IMR-90 (cell line): Measurements from ENCODE around the gene PAK6. TPM values are rescaled to one million over a fixed set of nuclear protein-coding genes. Genes with fewer than 3 reads are reported as not detected.

Experiments used
- ATAC-seq: fragments of 200-7000 bp; cut with Tn5 transposase; 2 replicates; pipeline ENCODE4 v1.9.1; 2020; ENCODE audit warnings: low read depth, mild to moderate bottlenecking, moderate library complexity
- BruUV-seq: library from RNA; stranded (reverse); fragments of 400-500 nt; replicated peaks from 2 replicates; lab custom pipeline; 2021; lab: Mats Ljungman, UMichigan
- CTCF ChIA-PET: fragments of 300-600 bp; formaldehyde crosslinking; extraction: SDS; loops from one replicate; lab custom pipeline; 2021; ENCODE audit warnings: antibody characterized with exemption; lab: Yijun Ruan, JAX
- POLR2A ChIA-PET: fragments of 300-600 bp; sonication (Branson Sonifier 250); formaldehyde crosslinking; loops from one replicate; lab custom pipeline; 2022; ENCODE audit warnings: antibody characterized with exemption; ENCODE audit not compliant: unreplicated experiment; lab: Charles Lee
- DNase-seq: peaks from one replicate; pipeline ENCODE4 v3.0.0; 2013
- H2AFZ ChIP-seq: replicated peaks from 2 replicates; pipeline ENCODE3; 2013; ENCODE audit warnings: low read length, mild to moderate bottlenecking; ENCODE audit not compliant: poor library complexity
- H2AK5ac ChIP-seq: 2 replicates; pipeline ENCODE4 v1.6.1; 2013; ENCODE audit warnings: low read depth, low read length, inconsistent platforms
- H2AK9ac ChIP-seq: replicated peaks from 2 replicates; pipeline ENCODE3; 2013; ENCODE audit warnings: mild to moderate bottlenecking, low read depth, low read length, moderate library complexity; ENCODE audit not compliant: poor library complexity
- H2BK120ac ChIP-seq: 2 replicates; pipeline ENCODE4 v1.6.1; 2013; ENCODE audit warnings: low read depth, low read length, inconsistent platforms
- H2BK15ac ChIP-seq: 3 replicates; pipeline ENCODE4 v1.6.1; 2013; ENCODE audit warnings: low read depth, low read length, inconsistent platforms
- H2BK20ac ChIP-seq: 2 replicates; pipeline ENCODE4 v1.6.1; 2013; ENCODE audit warnings: low read depth, mild to moderate bottlenecking, inconsistent platforms, low read length, moderate library complexity
- H2BK5ac ChIP-seq: 2 replicates; pipeline ENCODE4 v1.6.1; 2013; ENCODE audit warnings: mild to moderate bottlenecking, low read depth, low read length, inconsistent platforms; ENCODE audit not compliant: poor library complexity, severe bottlenecking
- H3K14ac ChIP-seq: replicated peaks from 2 replicates; pipeline ENCODE4 v1.6.1; 2013; ENCODE audit warnings: low read depth, low read length, inconsistent platforms
- H3K18ac ChIP-seq: 2 replicates; pipeline ENCODE4 v1.6.1; 2013; ENCODE audit warnings: low read depth, low read length, control low read depth
- H3K23ac ChIP-seq: 2 replicates; pipeline ENCODE4 v1.6.1; 2013; ENCODE audit warnings: low read depth, low read length, inconsistent platforms
- H3K27ac ChIP-seq: 2 replicates; pipeline ENCODE4 v1.5.1; 2013; ENCODE audit warnings: mild to moderate bottlenecking, control low read depth, low read length; ENCODE audit not compliant: insufficient read depth
- H3K27me3 ChIP-seq: 2 replicates; pipeline ENCODE4 v1.6.1; 2013; ENCODE audit warnings: low read length; ENCODE audit not compliant: control insufficient read depth, insufficient read depth
- H3K36me3 ChIP-seq: 2 replicates; pipeline ENCODE4 v1.6.1; 2013; ENCODE audit warnings: low read length, mixed read lengths; ENCODE audit not compliant: control insufficient read depth, insufficient read depth
- H3K4ac ChIP-seq: 2 replicates; pipeline ENCODE4 v1.6.1; 2013; ENCODE audit warnings: low read depth, low read length, inconsistent platforms
- H3K4me1 ChIP-seq: 2 replicates; pipeline ENCODE4 v1.6.1; 2013; ENCODE audit warnings: low read length, mixed read lengths; ENCODE audit not compliant: control insufficient read depth, insufficient read depth
- H3K4me2 ChIP-seq: 2 replicates; pipeline ENCODE4 v1.6.1; 2013; ENCODE audit warnings: low read depth, mild to moderate bottlenecking, control low read depth, low read length, moderate library complexity
- H3K4me3 ChIP-seq: 2 replicates; pipeline ENCODE4 v1.5.1; 2013; ENCODE audit warnings: low read depth, mild to moderate bottlenecking, control low read depth, low read length, moderate library complexity; ENCODE audit not compliant: insufficient read depth
- H3K56ac ChIP-seq: 2 replicates; pipeline ENCODE4 v1.6.1; 2013; ENCODE audit warnings: low read length, inconsistent platforms; ENCODE audit not compliant: insufficient read depth; ENCODE audit errors: extremely low read depth
- H3K79me1 ChIP-seq, 2 experiments: 2 replicates each; pipeline ENCODE4 v1.6.1; 2013; ENCODE audit warnings: low read length in 2 of 2, inconsistent platforms in 1 of 2, low read depth in 1 of 2
- H3K9ac ChIP-seq: 2 replicates; pipeline ENCODE4 v1.6.1; 2013; ENCODE audit warnings: low read depth, low read length, control low read depth
- H3K9me1 ChIP-seq: 2 replicates; pipeline ENCODE4 v1.6.1; 2013; ENCODE audit warnings: low read length, inconsistent platforms; ENCODE audit not compliant: insufficient read depth
- H3K9me3 ChIP-seq: 2 replicates; pipeline ENCODE4 v1.6.1; 2013; ENCODE audit warnings: low read length; ENCODE audit not compliant: control insufficient read depth, insufficient read depth
- H4K20me1 ChIP-seq: 2 replicates; pipeline ENCODE4 v1.6.1; 2013; ENCODE audit warnings: low read length, inconsistent platforms; ENCODE audit not compliant: insufficient read depth
- H4K5ac ChIP-seq: 2 replicates; pipeline ENCODE4 v1.6.1; 2013; ENCODE audit warnings: mild to moderate bottlenecking, low read depth, low read length, control low read depth
- H4K8ac ChIP-seq, 2 experiments: 2 replicates each; pipeline ENCODE4 v1.6.1; 2013; ENCODE audit warnings: low read depth in 2 of 2, low read length in 2 of 2, control low read depth in 1 of 2, inconsistent platforms in 1 of 2
- H4K91ac ChIP-seq: 2 replicates; pipeline ENCODE4 v1.6.1; 2013; ENCODE audit warnings: low read depth, low read length, inconsistent platforms; ENCODE audit not compliant: insufficient read depth
- BHLHE40 ChIP-seq: fragments of 150-350 bp; IDR thresholded peaks from 2 replicates; pipeline ENCODE4 v1.6.1; 2016; ENCODE audit warnings: mild to moderate bottlenecking, low read depth, low read length
- MAZ ChIP-seq: IDR thresholded peaks from 2 replicates; pipeline ENCODE4 v1.6.1; 2012; ENCODE audit warnings: low read depth, mild to moderate bottlenecking, low read length, improper control_type of control experiment, moderate library complexity, borderline replicate concordance
- MXI1 ChIP-seq: IDR thresholded peaks from 2 replicates; pipeline ENCODE4 v1.6.1; 2012; ENCODE audit warnings: low read depth, mild to moderate bottlenecking, low read length, moderate library complexity, borderline replicate concordance
- POLR2A ChIP-seq: IDR thresholded peaks from 2 replicates; pipeline ENCODE4 v1.6.1; 2012; ENCODE audit warnings: mild to moderate bottlenecking, low read depth, low read length
- RFX5 ChIP-seq: IDR thresholded peaks from 2 replicates; pipeline ENCODE4 v1.8.0; 2012; ENCODE audit warnings: low read depth, mild to moderate bottlenecking, low read length, moderate library complexity
- WGBS, 2 experiments: methylation state at CpG; one replicate each; pipeline versions ENCODE4 v1.1.5 to v1.1.7; 2013; ENCODE audit warnings: missing lambda C conversion rate in 2 of 2; ENCODE audit not compliant: insufficient read length in 1 of 2; ENCODE audit errors: extremely low coverage in 2 of 2; 5-methylcytosine and 5-hydroxymethylcytosine counted together
- dilution Hi-C: fragments of 300-500 bp; cut with HindIII; formaldehyde crosslinking; loops from one replicate; pipeline ENCODE4 v1.14.3; 2018; ENCODE audit warnings: low sequenced_read_pairs; ENCODE audit not compliant: unreplicated experiment
- in situ Hi-C: fragments of 300-500 bp; cut with MboI; formaldehyde crosslinking; loops from 3 replicates; pipeline ENCODE4 v1.14.3; 2019; ENCODE audit warnings: low sequenced_read_pairs, inconsistent platforms, mixed read lengths
- intact Hi-C: fragments of 100-400 bp; cut with micrococcal nuclease; formaldehyde crosslinking; loops from 2 replicates; pipeline ENCODE4 v1.10.0; 2022
- polyA plus RNA-seq, 3 experiments: library from polyadenylated mRNA; depleted of rRNA; stranded (reverse); fragments of >200 nt; gene quantifications; 2 replicates each; pipeline ENCODE4 v1.2.3, GENCODE V29; 2012; ENCODE audit warnings: low replicate concordance in 1 of 3
- total RNA-seq: library from RNA; depleted of rRNA; stranded (reverse); fragments of >200 nt; gene quantifications from 2 replicates; pipeline ENCODE4 v1.2.3, GENCODE V29; 2012
- TF ChIP-seq, protein P1 (sequence below): fragments of 150-350 bp; IDR thresholded peaks from 2 replicates; pipeline ENCODE4 v1.6.1; 2017; ENCODE audit warnings: mild to moderate bottlenecking, antibody characterized with exemption, low read length, low read depth

PAK6 gene
- total and polyA plus RNA-seq, 2 of the 4 experiments (the other 2 are of a cell fraction): 0.21 TPM; not detected in 1

DNA sequence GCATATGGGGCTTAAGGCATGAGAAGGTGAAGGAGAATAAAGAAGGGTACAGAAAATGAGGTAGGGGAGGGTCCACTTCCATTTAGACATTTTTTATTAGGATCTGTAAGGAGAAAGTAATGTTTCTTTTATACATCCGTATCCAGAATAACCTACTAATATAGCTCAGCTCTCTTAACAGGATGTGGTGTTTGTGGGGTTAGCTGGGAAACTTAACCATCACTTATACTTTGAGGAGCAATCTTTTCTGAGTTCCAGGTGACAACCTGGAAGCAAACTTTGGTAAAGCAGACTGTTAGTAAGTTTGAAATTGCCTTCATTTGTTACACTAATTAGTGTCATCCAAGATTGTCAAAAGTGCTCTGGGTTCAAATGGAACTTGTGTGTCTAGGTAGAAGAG lies 41.4 kb upstream of the PAK6 start:
- no peaks in the 10 kb centered on the region for H3K9me1 ChIP-seq
- H2BK15ac ChIP-seq: no peak overlapping the region
- H3K27ac ChIP-seq: no peak overlapping the region
- no TSS peak for BruUV-seq
- H3K14ac ChIP-seq: no peak overlapping the region; the same call in 1 of the 2 replicates
- H2BK120ac ChIP-seq: no peak overlapping the region
- DNase-seq (no peak), ATAC-seq (no peak)
- H2AK9ac ChIP-seq: no peak overlapping the region
- ChIA-PET CTCF (interaction anchor here (1.0 kb wide), 1 partner anchor 93 kb away, joined by 3 read pairs; no protein-coding TSS in a partner anchor), POLR2A (no interaction called here)
- H4K5ac ChIP-seq: no peak overlapping the region
- no peak overlapping the region for H4K8ac ChIP-seq
- H2BK5ac ChIP-seq: no peak overlapping the region
- H2AFZ ChIP-seq: no peak overlapping the region
- H3K56ac ChIP-seq: no peak overlapping the region
- H3K79me1 ChIP-seq: peaks cover 8 to 23% of the 10 kb centered on the region in 2 experiments; a peak in 3 of 4 replicates
- H3K4me3 ChIP-seq: no peak overlapping the region
- no peak overlapping the region for H2AK5ac ChIP-seq
- H4K20me1 ChIP-seq: no peaks in the 10 kb centered on the region
- no peak overlapping the region for H3K23ac ChIP-seq
- intact Hi-C loops (no loop called here), dilution Hi-C loops (no loop called here), in situ Hi-C loops (no loop called here)
- H2BK20ac ChIP-seq: no peak overlapping the region
- H3K27me3 ChIP-seq: no peaks in the 10 kb centered on the region
- H3K4ac ChIP-seq: no peak overlapping the region
- no peak overlapping the region for H3K9ac ChIP-seq
- no peak overlapping the region for H3K18ac ChIP-seq
- no CpG with 5 or more reads among the region's 1 CpG for WGBS, 2 experiments
- no peaks in the 10 kb centered on the region; the same call in 1 of the 2 replicates for H3K36me3 ChIP-seq
- no peak overlapping the region for H3K4me2 ChIP-seq
- TF ChIP-seq, protein P1, sequence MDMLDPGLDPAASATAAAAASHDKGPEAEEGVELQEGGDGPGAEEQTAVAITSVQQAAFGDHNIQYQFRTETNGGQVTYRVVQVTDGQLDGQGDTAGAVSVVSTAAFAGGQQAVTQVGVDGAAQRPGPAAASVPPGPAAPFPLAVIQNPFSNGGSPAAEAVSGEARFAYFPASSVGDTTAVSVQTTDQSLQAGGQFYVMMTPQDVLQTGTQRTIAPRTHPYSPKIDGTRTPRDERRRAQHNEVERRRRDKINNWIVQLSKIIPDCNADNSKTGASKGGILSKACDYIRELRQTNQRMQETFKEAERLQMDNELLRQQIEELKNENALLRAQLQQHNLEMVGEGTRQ: no peak
- TF ChIP-seq MAZ: no peak
- TF ChIP-seq MXI1: no peak
- no peak for TF ChIP-seq POLR2A
- no peak for TF ChIP-seq RFX5
- TF ChIP-seq BHLHE40: no peak
- no peaks in the 10 kb centered on the region for H3K4me1 ChIP-seq
- H3K9me3 ChIP-seq: no peaks in the 10 kb centered on the region
- H4K91ac ChIP-seq: no peak overlapping the region
